ENCODE results near the gene LTV1. TPM values are rescaled to one million over a fixed set of nuclear protein-coding genes. Genes with fewer than 3 reads are reported as not detected.
"Not testable (repeated sequence)": the region's sequence is repeated elsewhere in the genome, so short reads cannot be mapped to it uniquely, and the experiment has no call there.

LTV1 gene
- total and polyA plus RNA-seq, 9 of the 15 experiments (the other 6 are each of a cell fraction or from before 2014, with no cell fraction given), result 57.9 to 162 (median 119) TPM

GRCh38 chr6:143796551-143796950 is 46.6 kb upstream of the LTV1 start:
- H2AFZ ChIP-seq (ENCODE audit: low read depth, low read length); ATAC-seq; in situ Hi-C loops (cut with MboI); intact Hi-C loops (cut with micrococcal nuclease); DNase-seq (ENCODE audit: extremely low read depth in 1 of 4, low spot score in 3 of 4); BruUV-seq (replicated peaks); H3K79me2 ChIP-seq (ENCODE audit: control insufficient read depth, insufficient read depth, low read length); H3K9me1 ChIP-seq (ENCODE audit: control insufficient read depth, insufficient read depth, low read length); H3K9ac ChIP-seq (ENCODE audit: insufficient read depth in 1 of 2, low read depth in 2 of 2, low read length in 2 of 2); CTCF ChIA-PET (ENCODE audit: low intra/inter-chr PET ratio); H4K20me1 ChIP-seq (replicated peaks; ENCODE audit: control insufficient read depth, insufficient read depth, low read length); H3K9me3 ChIP-seq (replicated peaks; ENCODE audit: control insufficient read depth, insufficient read depth, low read depth, low read length); H3K4me3 ChIP-seq; H3K27ac ChIP-seq (ENCODE audit: extremely low read depth, low read depth, low read length); H3K4me2 ChIP-seq (ENCODE audit: insufficient read depth, low read length); H3K27me3 ChIP-seq (ENCODE audit: control insufficient read depth in 2 of 2, insufficient read depth in 2 of 2, low read length in 2 of 2); FAIRE-seq; H3K36me3 ChIP-seq (ENCODE audit: control insufficient read depth, insufficient read depth, low read length): not testable (repeated sequence)
- peak; percentile 86 for TF ChIP-seq ZNF146 (CRISPR knock-in tag; IDR thresholded peaks at IDR 0.05; ENCODE audit: unreplicated experiment)
- 0 out of 2 replicates have a peak, but pooled peaks have one; percentile 40 for TF ChIP-seq BCOR (IDR thresholded peaks at IDR 0.05)
- POLR2A ChIA-PET, result interaction anchor here (1.5 kb wide), 1 partner anchor 9 kb away, joined by 3 read pairs; no protein-coding TSS in a partner anchor
- H3K4me1 ChIP-seq (replicated peaks in 1 of 2; ENCODE audit: control insufficient read depth in 2 of 2, insufficient read depth in 2 of 2, low read length in 2 of 2), result peaks cover 12 to 18% of the 10 kb centered on the region in 2 experiments; a peak in 4 of 5 replicates
- 83% methylated on average over 1 of the region's 2 CpGs for WGBS (ENCODE audit: insufficient coverage, low coverage, missing lambda C conversion rate)

DNA sequence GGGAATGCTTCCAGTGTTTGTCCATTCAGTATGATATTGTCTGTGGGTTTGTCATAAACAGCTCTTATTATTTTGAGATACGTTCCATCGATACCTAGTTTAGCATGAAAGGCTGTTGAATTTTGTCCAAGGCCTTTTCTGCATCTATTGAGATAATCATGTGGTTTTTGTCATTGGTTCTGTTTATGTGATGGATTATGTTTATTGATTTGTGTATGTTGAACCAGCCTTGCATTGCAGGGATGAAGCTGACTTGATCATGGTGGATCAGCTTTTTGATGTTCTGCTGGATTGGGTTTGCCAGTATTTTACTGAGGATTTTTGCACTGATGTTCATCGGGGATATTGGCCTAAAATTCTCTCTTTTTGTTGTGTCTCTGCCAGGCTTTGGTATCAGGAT is 44.7 kb upstream of the LTV1 start:
- H3K36me3 ChIP-seq (ENCODE audit: control insufficient read depth, insufficient read depth, low read length); intact Hi-C loops (cut with micrococcal nuclease); H3K27ac ChIP-seq (ENCODE audit: extremely low read depth, low read depth, low read length); POLR2A ChIA-PET; H3K27me3 ChIP-seq (ENCODE audit: control insufficient read depth in 2 of 2, insufficient read depth in 2 of 2, low read length in 2 of 2); H3K9me1 ChIP-seq (ENCODE audit: control insufficient read depth, insufficient read depth, low read length); ATAC-seq; DNase-seq (ENCODE audit: extremely low read depth in 1 of 4, low spot score in 3 of 4); FAIRE-seq; H3K79me2 ChIP-seq (ENCODE audit: control insufficient read depth, insufficient read depth, low read length); H3K9ac ChIP-seq (ENCODE audit: insufficient read depth in 1 of 2, low read depth in 2 of 2, low read length in 2 of 2); CTCF ChIA-PET (ENCODE audit: low intra/inter-chr PET ratio); H4K20me1 ChIP-seq (replicated peaks; ENCODE audit: control insufficient read depth, insufficient read depth, low read length); H3K4me3 ChIP-seq; in situ Hi-C loops (cut with MboI); H2AFZ ChIP-seq (ENCODE audit: low read depth, low read length); H3K9me3 ChIP-seq (replicated peaks; ENCODE audit: control insufficient read depth, insufficient read depth, low read depth, low read length); BruUV-seq (replicated peaks); H3K4me2 ChIP-seq (ENCODE audit: insufficient read depth, low read length): not testable (repeated sequence)
- H3K4me1 ChIP-seq (replicated peaks in 1 of 2; ENCODE audit: control insufficient read depth in 2 of 2, insufficient read depth in 2 of 2, low read length in 2 of 2), result peaks cover 4 to 10% of the 10 kb centered on the region in 2 experiments; a peak in 4 of 5 replicates
- 0 out of 2 replicates have a peak, but pooled peaks have one; percentile 22 for TF ChIP-seq EHMT2 (IDR thresholded peaks at IDR 0.05)
- 0 out of 4 replicates have a peak, but pooled peaks of 1 of the 2 experiments have one; percentile 28 for TF ChIP-seq TRIM24 (IDR thresholded peaks at IDR 0.05)
- 0 out of 2 replicates have a peak, but pooled peaks have one; percentile 30 for TF ChIP-seq TRIM28 (IDR thresholded peaks at IDR 0.05)
- peak; percentile 99 for TF ChIP-seq ZNF324 (CRISPR knock-in tag; IDR thresholded peaks at IDR 0.05)
- whole genome bisulfite sequencing (ENCODE audit: insufficient coverage, low coverage, missing lambda C conversion rate), result 71% methylated on average over 3 of the region's 3 CpGs
